ENCODE results near the gene GBX1.

Gene GBX1

DNA sequence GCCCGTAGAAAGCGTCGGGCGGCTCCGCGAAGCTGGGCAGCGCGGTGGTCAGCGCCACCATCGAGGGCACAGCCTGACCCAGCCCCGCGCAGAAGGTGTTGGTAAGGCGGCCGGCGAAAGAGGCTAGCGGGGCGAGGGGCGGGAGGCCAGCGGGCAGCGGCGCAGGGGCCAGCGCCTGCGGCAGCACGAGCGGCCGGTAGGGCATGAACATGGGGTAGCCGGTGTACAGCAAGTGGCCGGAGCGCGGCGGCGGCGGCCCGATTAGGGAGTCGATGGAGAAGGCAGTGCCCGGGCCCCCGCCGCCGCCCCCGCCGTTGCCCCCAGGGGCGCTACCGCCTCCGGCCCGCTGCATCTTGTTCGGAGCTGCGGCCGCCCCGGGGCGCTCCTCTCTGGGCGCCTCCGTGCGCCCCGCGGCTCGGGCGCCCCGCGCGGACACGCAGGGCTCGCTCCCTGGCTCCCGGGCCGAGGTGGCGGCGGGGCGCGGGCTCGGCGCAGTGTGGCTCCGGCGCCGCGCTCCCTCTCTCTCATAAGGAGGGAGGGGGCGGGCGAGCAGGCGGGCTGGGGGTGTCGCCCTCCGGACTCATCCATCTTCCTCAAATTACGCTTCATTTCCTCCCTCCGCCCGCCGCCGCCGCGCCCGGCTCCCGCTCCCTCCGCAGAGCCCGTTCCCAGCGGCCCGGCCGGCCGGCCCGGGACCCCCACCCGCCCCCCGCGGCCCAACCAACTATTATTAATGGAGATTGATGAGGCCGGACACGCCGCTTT is at the start of gene GBX1:
TSS of gene GBX1 (minus strand) at position 498 of the 765 bp plus-strand sequence. CDS start at position 352, 146 bp downstream.
- peak in 1 of 2 donors; percentile 42 for ATAC-seq

- no peak for ATAC-seq
Measured at GRCh38 chr7:151215396-151215795, 47.9 kb upstream of the GBX1 start.

GRCh38 chr7:151213826-151214225 is 46.3 kb upstream of the GBX1 start:
- ATAC-seq, result no peak

- ATAC-seq, result no peak
Measured at GRCh38 chr7:151212626-151213025, 45.1 kb upstream of the GBX1 start.

GRCh38 chr7:151211155-151211772 is 43.8 kb upstream of the GBX1 start:
- no peak for ATAC-seq

GRCh38 chr7:151210087-151210854 is 42.8 kb upstream of the GBX1 start, which contains the start of gene H2BK1:
Gene H2BK1 (minus strand): TSS chr7:151210488. CDS start chr7:151210318, 170 bp downstream.
- no peak for ATAC-seq

- ATAC-seq, result no peak
Measured at GRCh38 chr7:151209588-151209987, 42.1 kb upstream of the GBX1 start.

- ATAC-seq, result no peak
Measured at GRCh38 chr7:151208253-151208862, 40.9 kb upstream of the GBX1 start.

DNA sequence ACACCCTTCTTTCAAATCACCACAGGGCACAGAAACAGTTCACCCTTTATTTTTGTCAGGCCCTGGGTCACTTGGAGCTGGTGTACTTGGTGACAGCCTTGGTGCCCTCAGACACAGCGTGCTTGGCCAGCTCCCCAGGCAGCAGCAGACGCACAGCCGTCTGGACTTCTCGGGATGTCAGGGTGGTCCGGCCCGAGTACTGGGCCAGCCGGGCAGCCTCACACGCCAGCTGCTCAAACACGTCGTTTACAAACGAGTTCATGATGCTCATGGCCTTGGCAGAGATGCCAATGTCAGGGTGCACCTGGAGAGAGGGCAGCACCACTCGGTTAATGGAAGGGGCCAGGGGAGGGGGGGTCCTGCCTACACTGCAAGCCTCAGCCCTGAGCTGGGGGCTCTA is 40.3 kb upstream of the GBX1 start:
- no peak for ATAC-seq

- ATAC-seq, result no peak
Measured at GRCh38 chr7:151207315-151207714, 39.8 kb upstream of the GBX1 start.

GRCh38 chr7:151206914-151207313 is 39.4 kb upstream of the GBX1 start:
- no peak for ATAC-seq

- no peak for ATAC-seq
Measured at GRCh38 chr7:151205730-151206129, 38.2 kb upstream of the GBX1 start.

DNA sequence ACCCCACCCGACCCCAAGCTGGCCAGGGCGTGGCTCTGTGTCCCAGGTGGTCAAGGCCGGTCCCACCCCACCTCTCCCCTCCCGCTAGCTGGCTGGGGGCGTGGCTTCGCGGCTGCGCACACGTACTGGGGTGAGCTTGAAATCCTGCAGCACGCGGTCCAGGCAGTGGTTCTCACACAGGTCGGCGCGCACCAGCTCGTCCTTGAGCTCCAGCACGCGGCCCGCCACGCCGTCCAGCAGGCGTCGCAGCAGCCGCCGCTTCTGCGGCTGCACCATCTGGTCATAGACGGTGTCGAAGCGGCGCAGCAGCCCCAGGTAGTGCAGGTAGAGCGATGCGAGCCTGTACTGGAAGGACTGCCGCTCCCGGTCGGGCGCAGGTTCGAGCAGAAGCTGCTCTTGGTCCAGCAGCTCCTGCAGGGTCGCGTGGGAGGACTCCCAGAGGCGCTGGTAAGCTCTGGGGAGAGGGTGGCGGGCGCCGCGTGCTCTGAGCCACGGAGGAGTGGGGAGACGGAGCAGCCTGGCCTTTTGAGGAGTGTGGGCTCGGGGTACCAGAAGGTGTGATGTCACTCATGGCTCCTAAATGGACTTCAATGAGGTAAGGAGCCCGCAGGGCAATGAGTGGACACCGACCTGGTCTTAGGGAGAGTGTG is 37.0 kb upstream of the GBX1 start:
- ATAC-seq, result no peak

DNA sequence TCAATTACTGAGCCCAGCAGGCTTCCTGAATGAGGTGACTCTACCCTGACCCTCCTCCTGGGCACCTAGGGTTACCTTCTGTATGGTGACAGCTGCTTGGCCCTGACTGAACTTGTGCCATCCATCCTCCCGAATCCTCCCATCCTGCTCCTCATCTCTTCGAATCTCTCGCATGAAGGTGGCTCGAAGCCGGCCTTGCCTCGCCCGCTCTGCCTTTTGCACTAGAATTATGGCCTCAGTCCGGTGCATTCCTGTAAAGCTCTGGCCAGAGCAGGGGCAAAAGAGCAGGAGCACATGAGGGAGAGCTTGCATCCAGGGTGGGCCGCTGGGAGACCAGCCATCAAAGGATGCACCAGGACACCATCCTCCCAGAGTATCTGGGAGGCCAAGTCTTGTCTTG is 35.3 kb upstream of the GBX1 start:
- ATAC-seq, result no peak

- no peak for ATAC-seq
Measured at GRCh38 chr7:151201751-151202150, 34.3 kb upstream of the GBX1 start.

- ATAC-seq, result no peak
Measured at GRCh38 chr7:151201344-151201743, 33.9 kb upstream of the GBX1 start.

GRCh38 chr7:151198945-151199848 is 31.7 kb upstream of the GBX1 start:
- no peak for ATAC-seq

DNA sequence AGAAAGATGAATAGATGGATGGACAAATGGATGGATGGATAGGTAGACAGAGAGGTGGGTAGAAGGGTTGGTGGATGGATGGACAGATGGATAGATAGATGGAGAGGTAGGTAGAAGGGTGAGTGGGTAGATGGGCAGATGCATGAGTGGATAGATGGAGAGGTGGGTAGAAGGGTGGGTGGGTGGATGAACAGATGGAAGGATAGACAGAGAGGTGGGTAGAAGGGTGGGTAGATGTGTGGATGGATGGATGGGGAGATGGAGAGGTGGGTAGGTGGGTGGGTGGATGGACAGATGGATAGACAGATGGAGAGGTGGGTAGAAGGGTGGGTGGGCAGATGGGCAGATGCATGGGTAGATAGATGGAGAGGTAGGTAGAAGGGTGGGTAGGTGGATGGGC is 30.4 kb upstream of the GBX1 start:
- ATAC-seq, result no peak

GRCh38 chr7:151195616-151196450 is 28.3 kb upstream of the GBX1 start:
- ATAC-seq, result no peak

- no peak for ATAC-seq
Measured at GRCh38 chr7:151194188-151194587, 26.7 kb upstream of the GBX1 start.

Data from activated CD4-positive, CD25-positive, alpha-beta regulatory T cell treated with anti-CD3 and anti-CD28 coated beads, Interleukin-2, amount 50 U/mL, for 24 hours (primary cell).